Measurements from ENCODE around the gene ZBTB17. TPM values are rescaled to one million over a fixed set of nuclear protein-coding genes. Genes with fewer than 3 reads are reported as not detected.

Gene ZBTB17
- total and polyA plus RNA-seq, 9 of the 15 experiments (the other 6 are each of a cell fraction or from before 2014, with no cell fraction given), result 1.1 to 53.4 (median 29.6) TPM

DNA sequence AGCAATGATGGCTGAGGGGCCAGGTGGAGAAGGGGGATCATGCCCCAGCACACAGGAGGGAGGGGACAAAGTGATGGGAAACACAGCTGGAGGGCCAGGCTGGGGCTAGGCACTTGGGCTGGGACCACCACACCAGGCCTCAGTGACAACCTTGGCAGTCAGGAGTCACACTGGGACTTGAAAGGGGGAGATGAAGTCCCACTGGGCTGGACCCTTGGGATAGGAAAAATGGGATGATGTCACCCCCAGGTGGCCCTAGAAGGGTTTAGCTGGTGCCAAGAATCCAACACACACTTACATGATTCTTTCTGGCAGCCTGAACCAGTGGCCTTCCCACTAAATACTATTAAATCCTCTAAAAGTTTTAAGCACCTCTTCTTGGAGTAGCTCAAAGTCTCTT is 17.1 kb downstream of the ZBTB17 start:
- H3K79me2 ChIP-seq (ENCODE audit: control insufficient read depth, insufficient read depth, low read length), result peaks cover 68% of the 10 kb centered on the region
- CTCF ChIA-PET (ENCODE audit: low intra/inter-chr PET ratio), result interaction anchor here (1.3 to 1.4 kb wide), 2 partner anchors 156 to 167 kb away, joined by 3 to 5 read pairs; no protein-coding TSS in a partner anchor
- no peak overlapping the region for H2AFZ ChIP-seq (ENCODE audit: low read depth, low read length)
- no peak overlapping the region for H3K4me3 ChIP-seq
- H3K9me1 ChIP-seq (ENCODE audit: control insufficient read depth, insufficient read depth, low read length), result no peaks in the 10 kb centered on the region
- intact Hi-C loops (cut with micrococcal nuclease) (no loop called here), in situ Hi-C loops (cut with MboI) (no loop called here)
- H3K27ac ChIP-seq (ENCODE audit: extremely low read depth, low read depth, low read length), result peak overlapping the region; percentile 16; the same call in 1 of the 3 replicates
- no peak for FAIRE-seq
- POLR2A ChIA-PET, result interaction anchor here (0.7 to 1.9 kb wide), 6 partner anchors 10 to 92 kb away, joined by 3 to 7 read pairs (median 4); partner anchors contain the start of gene ZBTB17
- DNase-seq (ENCODE audit: extremely low read depth in 1 of 4, low spot score in 3 of 4), result peak in 1 of 4 experiments; percentile 47
- ATAC-seq, result peak; percentile 34
- H4K20me1 ChIP-seq (replicated peaks; ENCODE audit: control insufficient read depth, insufficient read depth, low read length), result no peaks in the 10 kb centered on the region
- no peak overlapping the region for H3K4me2 ChIP-seq (ENCODE audit: insufficient read depth, low read length)
- no peaks in the 10 kb centered on the region for H3K9me3 ChIP-seq (replicated peaks; ENCODE audit: control insufficient read depth, insufficient read depth, low read depth, low read length)
- no peaks in the 10 kb centered on the region for H3K27me3 ChIP-seq (ENCODE audit: control insufficient read depth in 2 of 2, insufficient read depth in 2 of 2, low read length in 2 of 2)
- 0 out of 4 replicates have a peak overlapping the region, but pooled peaks of 1 of the 2 experiments have one; percentile 2 for H3K9ac ChIP-seq (ENCODE audit: insufficient read depth in 1 of 2, low read depth in 2 of 2, low read length in 2 of 2)
- BruUV-seq (replicated peaks), result no TSS peak
- peaks cover 26% of the 10 kb centered on the region; the same call in 2 of the 3 replicates for H3K36me3 ChIP-seq (ENCODE audit: control insufficient read depth, insufficient read depth, low read length)
- H3K4me1 ChIP-seq (replicated peaks in 1 of 2; ENCODE audit: control insufficient read depth in 2 of 2, insufficient read depth in 2 of 2, low read length in 2 of 2), result peaks cover 13 to 15% of the 10 kb centered on the region in 2 experiments
- TF ChIP-seq PHF21A (IDR thresholded peaks at IDR 0.05; ENCODE audit: borderline replicate concordance, low read depth), result no peak
- TF ChIP-seq, protein P1, sequence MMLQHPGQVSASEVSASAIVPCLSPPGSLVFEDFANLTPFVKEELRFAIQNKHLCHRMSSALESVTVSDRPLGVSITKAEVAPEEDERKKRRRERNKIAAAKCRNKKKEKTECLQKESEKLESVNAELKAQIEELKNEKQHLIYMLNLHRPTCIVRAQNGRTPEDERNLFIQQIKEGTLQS (IDR thresholded peaks at IDR 0.05), result peak; percentile 74
- TF ChIP-seq, protein P1 (CRISPR knock-in tag; conservative IDR thresholded peaks at IDR 0.05), result no peak
- TF ChIP-seq TEAD2 (tag; IDR thresholded peaks at IDR 0.05), result no peak
- peak; percentile 27 to 60; a peak in 3 of 4 replicates for TF ChIP-seq RAD21 (CRISPR knock-in tag; conservative IDR thresholded peaks at IDR 0.05 in 1 of 2, IDR thresholded peaks at IDR 0.05 in 1 of 2)
- TF ChIP-seq, protein P2, sequence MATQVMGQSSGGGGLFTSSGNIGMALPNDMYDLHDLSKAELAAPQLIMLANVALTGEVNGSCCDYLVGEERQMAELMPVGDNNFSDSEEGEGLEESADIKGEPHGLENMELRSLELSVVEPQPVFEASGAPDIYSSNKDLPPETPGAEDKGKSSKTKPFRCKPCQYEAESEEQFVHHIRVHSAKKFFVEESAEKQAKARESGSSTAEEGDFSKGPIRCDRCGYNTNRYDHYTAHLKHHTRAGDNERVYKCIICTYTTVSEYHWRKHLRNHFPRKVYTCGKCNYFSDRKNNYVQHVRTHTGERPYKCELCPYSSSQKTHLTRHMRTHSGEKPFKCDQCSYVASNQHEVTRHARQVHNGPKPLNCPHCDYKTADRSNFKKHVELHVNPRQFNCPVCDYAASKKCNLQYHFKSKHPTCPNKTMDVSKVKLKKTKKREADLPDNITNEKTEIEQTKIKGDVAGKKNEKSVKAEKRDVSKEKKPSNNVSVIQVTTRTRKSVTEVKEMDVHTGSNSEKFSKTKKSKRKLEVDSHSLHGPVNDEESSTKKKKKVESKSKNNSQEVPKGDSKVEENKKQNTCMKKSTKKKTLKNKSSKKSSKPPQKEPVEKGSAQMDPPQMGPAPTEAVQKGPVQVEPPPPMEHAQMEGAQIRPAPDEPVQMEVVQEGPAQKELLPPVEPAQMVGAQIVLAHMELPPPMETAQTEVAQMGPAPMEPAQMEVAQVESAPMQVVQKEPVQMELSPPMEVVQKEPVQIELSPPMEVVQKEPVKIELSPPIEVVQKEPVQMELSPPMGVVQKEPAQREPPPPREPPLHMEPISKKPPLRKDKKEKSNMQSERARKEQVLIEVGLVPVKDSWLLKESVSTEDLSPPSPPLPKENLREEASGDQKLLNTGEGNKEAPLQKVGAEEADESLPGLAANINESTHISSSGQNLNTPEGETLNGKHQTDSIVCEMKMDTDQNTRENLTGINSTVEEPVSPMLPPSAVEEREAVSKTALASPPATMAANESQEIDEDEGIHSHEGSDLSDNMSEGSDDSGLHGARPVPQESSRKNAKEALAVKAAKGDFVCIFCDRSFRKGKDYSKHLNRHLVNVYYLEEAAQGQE (IDR thresholded peaks at IDR 0.05; ENCODE audit: borderline replicate concordance), result peak; percentile 23; the same call in 1 of the 2 replicates
- TF ChIP-seq, protein P2 (CRISPR knock-in tag; IDR thresholded peaks at IDR 0.05; ENCODE audit: low read depth), result no peak
- TF ChIP-seq, protein P3, sequence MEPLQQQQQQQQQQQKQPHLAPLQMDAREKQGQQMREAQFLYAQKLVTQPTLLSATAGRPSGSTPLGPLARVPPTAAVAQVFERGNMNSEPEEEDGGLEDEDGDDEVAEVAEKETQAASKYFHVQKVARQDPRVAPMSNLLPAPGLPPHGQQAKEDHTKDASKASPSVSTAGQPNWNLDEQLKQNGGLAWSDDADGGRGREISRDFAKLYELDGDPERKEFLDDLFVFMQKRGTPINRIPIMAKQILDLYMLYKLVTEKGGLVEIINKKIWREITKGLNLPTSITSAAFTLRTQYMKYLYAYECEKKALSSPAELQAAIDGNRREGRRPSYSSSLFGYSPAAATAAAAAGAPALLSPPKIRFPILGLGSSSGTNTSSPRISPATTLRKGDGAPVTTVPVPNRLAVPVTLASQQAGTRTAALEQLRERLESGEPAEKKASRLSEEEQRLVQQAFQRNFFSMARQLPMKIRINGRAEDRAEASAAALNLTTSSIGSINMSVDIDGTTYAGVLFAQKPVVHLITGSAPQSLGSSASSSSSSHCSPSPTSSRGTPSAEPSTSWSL (CRISPR knock-in tag; IDR thresholded peaks at IDR 0.05; ENCODE audit: borderline replicate concordance), result 0 out of 2 replicates have a peak, but pooled peaks have one; percentile 27
- TF ChIP-seq, protein P4, sequence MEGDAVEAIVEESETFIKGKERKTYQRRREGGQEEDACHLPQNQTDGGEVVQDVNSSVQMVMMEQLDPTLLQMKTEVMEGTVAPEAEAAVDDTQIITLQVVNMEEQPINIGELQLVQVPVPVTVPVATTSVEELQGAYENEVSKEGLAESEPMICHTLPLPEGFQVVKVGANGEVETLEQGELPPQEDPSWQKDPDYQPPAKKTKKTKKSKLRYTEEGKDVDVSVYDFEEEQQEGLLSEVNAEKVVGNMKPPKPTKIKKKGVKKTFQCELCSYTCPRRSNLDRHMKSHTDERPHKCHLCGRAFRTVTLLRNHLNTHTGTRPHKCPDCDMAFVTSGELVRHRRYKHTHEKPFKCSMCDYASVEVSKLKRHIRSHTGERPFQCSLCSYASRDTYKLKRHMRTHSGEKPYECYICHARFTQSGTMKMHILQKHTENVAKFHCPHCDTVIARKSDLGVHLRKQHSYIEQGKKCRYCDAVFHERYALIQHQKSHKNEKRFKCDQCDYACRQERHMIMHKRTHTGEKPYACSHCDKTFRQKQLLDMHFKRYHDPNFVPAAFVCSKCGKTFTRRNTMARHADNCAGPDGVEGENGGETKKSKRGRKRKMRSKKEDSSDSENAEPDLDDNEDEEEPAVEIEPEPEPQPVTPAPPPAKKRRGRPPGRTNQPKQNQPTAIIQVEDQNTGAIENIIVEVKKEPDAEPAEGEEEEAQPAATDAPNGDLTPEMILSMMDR (IDR thresholded peaks at IDR 0.05 in 2 of 3, conservative IDR thresholded peaks at IDR 0.05 in 1 of 3; ENCODE audit: insufficient read depth in 2 of 3, low read depth in 1 of 3, low read length in 3 of 3), result peak; percentile 33 to 55 (median 43); a peak in 5 of 6 replicates

Measured in K562 (cell line).